GM18868 (cell line): ENCODE data around the gene CYB5R3.
"Not testable (repeated sequence)": the region's sequence is repeated elsewhere in the genome, so short reads cannot be mapped to it uniquely, and the experiment has no call there.

Experiments used
- ATAC-seq: cut with Tn5 transposase; IDR thresholded peaks from one replicate; pipeline ENCODE4 v1.9.1; 2021; ENCODE audit warnings: mild to moderate bottlenecking, moderate library complexity; ENCODE audit not compliant: unreplicated experiment

The CYB5R3 gene

DNA sequence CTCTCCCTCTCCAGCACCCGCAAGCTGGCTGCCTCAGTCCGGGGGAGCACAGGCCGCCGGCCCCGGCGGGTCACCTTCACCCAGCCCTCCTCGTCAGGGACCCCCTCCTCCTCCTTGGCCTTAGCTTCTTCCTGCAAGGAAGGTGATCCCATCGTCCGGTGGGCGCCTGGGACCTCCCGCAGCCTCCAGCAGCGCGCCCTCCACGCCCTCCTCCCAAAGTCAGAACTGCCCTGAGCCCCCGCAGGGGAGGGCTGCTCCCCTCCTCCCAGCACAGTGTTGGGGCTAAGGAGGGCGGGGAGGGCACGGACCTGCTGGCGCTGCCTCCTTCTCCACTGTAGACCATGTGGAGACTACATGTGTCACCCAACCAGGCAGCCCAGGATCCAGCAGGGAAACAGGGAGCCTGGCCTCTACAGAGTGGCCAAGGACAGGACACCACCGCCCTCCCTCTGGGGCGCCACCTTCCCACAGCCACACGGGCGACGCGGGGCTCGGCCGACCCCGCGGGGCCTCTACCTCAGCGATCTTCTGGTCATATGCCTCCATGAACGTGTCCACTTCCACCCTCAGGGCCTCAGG, 73.1 kb downstream of the CYB5R3 start:
- not testable (repeated sequence) for ATAC-seq

DNA sequence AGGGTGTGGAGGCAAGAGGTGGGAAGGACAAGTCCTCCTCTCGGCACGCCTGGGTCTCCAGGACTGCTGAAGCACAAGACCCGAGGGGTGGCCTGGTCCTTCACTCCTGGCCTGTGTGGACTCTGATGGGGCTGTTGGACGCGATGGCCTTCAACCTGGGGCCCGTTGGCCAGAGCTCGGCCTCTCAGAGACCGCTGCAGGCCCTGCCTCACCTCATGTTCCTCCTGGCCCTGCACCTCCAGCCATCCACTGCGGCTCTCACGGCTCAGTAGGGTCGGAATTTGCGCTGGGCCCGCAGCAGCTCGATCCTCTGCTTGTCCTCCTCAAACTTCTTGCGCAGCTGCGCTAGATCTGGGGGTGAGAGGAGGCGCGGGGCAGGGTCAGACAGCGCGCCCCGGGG, 74.7 kb downstream of the CYB5R3 start:
- not testable (repeated sequence) for ATAC-seq

DNA sequence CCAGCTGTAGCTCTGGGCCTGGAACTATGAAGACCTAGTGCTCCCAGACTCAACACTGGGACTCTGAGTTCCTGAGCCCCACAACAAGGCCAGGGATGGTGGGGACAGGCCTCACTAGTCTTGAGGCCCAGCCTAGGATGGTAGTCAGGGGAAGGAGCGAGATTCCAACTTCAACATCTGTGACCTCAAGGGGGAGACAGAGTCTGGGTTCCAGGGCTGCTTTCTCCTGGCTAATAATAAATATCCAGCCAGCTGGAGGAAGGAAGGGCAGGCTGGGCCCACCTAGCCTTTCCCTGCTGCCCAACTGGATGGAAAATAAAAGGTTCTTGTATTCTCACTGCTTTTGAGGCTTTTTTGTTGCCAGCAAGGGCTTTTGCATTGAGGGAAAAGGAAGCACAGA, 75.1 kb downstream of the CYB5R3 start:
- not testable (repeated sequence) for ATAC-seq

DNA sequence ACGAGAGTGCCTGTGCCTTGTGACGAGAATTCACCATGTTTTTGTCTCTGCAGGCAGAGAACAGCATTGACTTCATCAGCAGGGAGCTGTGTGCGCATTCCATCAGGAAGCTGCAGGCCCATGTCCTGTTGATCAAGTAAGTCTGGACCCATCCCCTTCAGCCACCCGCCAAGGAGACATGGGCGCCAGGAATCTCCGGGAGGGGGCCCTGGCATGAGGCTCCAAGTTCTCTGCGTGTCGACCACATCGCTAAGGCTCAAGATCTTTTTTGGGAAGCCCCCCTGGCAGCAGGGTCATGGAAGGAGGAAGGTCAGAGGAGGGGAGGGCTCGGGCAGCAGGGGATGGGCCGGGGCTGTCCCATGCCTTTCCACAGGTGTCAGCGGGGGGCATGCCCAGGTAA, 78.1 kb downstream of the CYB5R3 start:
- not testable (repeated sequence) for ATAC-seq

DNA sequence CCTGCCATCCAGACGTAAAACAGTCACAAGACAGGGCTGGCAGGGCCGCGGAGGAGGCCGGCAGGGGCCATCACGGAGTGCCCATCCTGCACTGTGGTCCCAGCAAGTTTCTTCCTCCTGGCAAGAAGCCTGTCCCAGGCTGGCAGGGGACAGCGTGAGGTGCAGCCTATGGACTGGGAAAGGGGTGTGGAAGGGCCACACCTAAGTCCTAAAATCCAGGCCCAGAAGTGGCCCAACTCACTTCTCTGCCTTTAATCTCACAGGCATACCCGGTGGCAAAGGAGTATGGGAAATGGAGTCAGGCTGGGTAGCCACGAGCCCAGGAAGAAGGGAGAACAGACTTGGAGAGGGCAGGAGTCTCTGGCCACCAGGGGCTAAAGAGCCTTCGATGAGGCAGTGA, 78.6 kb downstream of the CYB5R3 start:
- not testable (repeated sequence) for ATAC-seq

DNA sequence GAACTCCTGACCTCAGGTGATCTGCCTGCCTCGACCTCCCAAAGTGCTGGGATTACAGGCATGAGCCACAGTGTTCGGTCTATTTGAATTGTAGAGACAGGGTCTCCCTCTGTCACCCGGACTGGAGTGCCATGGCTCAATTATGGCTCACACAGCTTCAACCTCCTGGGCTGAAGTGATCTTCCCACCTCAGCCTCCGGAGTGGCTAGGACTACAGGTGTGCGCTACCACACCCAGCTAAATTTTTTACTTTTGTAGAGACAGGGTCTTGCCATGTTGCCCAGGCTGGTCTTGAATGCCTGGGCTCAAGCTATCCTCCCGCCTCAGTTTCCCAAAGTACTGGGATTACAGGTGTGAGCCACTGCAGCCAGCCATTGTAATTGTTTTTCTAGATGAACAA, 81.2 kb downstream of the CYB5R3 start:
- ATAC-seq, result not testable (repeated sequence)
